ENCODE results near the gene HES3.

DNA sequence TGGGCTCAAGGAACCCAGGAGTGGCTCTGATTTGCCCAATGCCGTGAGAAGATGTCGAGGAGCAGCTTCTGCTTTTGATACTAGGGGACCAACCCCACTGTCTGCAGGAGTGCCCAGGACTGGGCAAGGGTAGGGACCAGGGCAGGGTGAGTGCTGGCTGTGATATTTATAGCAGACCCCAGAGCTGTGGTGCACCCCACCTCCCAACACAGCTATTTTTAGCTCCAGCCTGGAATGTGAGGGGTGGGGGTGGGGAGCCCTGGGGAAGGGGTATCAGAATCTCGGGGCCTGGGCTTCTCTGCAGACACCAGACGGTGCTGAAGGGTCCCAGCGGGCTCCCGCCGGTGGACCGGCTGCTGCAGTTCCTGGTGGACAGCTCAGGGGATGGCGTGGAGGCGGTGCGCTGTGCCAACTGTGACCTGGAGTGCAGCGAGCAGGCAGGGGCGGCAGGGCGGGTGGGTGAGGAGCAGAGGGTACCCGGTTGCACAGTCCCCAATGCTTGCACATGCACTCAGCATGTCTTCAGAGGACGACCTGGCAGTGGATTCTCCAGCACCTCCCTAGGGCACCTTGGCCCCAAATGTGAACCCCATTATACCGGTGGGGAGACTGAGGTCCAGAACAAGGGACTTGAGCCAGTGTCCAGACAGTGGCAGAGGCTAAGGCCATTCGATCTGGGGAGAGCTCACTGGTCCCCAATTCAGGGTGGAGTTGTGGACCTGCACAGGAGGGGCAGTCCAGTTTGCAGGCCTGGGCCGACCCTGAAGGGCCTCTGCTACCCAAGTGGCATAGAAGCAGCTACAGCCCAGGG is 36.7 kb upstream of the HES3 start:
- TF ChIP-seq, protein P1, sequence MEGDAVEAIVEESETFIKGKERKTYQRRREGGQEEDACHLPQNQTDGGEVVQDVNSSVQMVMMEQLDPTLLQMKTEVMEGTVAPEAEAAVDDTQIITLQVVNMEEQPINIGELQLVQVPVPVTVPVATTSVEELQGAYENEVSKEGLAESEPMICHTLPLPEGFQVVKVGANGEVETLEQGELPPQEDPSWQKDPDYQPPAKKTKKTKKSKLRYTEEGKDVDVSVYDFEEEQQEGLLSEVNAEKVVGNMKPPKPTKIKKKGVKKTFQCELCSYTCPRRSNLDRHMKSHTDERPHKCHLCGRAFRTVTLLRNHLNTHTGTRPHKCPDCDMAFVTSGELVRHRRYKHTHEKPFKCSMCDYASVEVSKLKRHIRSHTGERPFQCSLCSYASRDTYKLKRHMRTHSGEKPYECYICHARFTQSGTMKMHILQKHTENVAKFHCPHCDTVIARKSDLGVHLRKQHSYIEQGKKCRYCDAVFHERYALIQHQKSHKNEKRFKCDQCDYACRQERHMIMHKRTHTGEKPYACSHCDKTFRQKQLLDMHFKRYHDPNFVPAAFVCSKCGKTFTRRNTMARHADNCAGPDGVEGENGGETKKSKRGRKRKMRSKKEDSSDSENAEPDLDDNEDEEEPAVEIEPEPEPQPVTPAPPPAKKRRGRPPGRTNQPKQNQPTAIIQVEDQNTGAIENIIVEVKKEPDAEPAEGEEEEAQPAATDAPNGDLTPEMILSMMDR (IDR thresholded peaks at IDR 0.05; ENCODE audit: insufficient read depth, low read length): no peak
- TF ChIP-seq, protein P2, sequence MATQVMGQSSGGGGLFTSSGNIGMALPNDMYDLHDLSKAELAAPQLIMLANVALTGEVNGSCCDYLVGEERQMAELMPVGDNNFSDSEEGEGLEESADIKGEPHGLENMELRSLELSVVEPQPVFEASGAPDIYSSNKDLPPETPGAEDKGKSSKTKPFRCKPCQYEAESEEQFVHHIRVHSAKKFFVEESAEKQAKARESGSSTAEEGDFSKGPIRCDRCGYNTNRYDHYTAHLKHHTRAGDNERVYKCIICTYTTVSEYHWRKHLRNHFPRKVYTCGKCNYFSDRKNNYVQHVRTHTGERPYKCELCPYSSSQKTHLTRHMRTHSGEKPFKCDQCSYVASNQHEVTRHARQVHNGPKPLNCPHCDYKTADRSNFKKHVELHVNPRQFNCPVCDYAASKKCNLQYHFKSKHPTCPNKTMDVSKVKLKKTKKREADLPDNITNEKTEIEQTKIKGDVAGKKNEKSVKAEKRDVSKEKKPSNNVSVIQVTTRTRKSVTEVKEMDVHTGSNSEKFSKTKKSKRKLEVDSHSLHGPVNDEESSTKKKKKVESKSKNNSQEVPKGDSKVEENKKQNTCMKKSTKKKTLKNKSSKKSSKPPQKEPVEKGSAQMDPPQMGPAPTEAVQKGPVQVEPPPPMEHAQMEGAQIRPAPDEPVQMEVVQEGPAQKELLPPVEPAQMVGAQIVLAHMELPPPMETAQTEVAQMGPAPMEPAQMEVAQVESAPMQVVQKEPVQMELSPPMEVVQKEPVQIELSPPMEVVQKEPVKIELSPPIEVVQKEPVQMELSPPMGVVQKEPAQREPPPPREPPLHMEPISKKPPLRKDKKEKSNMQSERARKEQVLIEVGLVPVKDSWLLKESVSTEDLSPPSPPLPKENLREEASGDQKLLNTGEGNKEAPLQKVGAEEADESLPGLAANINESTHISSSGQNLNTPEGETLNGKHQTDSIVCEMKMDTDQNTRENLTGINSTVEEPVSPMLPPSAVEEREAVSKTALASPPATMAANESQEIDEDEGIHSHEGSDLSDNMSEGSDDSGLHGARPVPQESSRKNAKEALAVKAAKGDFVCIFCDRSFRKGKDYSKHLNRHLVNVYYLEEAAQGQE (IDR thresholded peaks at IDR 0.05; ENCODE audit: insufficient replicate concordance, low read depth): no peak
- no peak for TF ChIP-seq GABPA (IDR thresholded peaks at IDR 0.05; ENCODE audit: low read depth)
